IPS-11a (cell line): ENCODE data around the gene TNRC6C.

Experiments
- H3K4me3 ChIP-seq: one replicate; pipeline ENCODE4 v1.5.1; 2013; ENCODE audit warnings: low read depth, low read length, control low read depth

TNRC6C gene

DNA sequence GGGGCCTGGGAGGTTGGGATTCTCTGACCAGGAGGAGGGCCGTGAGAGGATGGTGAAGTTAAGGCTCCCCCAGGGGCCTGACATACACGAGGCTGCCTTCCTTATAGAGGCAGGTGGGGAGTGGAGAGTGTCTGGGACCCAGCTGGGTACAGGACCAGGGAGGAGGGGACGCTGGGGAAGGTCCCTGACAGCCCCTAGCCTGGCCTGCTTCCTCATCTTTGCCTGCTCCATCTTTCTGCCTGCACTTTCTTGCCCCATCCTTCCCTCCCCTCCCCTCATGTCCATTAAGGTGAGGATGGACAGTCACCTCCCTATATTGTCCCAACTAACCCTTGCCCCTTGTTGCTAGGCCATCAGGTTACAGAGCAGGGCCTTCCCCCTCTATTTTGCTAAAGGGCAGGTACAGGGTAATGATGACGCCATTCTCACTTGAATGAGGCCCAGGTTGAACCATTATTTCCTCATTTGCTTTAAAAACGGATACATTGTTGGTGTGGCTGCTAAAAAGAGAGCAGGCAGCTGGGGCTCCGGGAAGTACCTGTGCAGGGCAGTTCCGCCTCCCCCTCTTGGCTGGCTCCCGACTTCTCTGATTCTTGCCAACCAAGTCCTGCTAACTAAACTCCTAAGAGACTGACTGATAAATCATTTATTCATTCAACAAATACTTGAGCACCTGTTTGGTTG lies 189.0 kb downstream of the TNRC6C start:
- no peak overlapping the region for H3K4me3 ChIP-seq

DNA sequence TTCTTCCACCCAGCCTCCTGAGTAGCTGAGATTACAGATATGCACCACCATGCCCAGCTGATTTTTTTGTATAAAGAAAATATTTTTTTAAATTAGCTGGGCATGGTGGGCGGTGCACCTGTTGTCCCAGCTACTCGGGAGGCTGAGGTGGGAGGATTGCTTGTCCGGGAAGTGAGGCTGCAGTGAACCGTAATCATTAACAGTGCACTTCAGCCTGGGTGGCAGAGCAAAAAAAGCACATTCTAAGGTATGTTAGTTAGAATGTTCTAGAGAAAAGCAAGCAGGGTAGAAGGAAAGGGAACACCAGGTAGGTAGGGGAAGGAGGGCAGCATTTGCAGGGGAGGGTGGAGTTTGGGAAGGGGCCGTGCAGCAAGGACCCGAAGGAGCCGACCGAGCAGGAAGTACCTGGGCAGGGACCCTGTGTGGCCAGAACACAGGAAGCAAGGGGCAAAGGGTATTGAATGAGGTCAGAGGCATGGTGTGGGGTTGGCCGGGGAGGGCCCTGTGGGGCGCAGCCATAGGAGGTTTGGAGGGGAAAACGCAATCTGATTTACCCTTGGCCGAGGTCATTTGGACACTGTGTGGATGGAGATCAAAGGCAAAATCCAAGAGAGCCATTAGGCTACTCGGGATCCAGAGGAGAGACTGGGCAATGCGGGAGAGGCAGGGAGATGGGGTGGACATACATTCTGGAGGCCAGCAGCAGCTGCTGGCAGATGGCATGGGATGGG lies 189.9 kb downstream of the TNRC6C start:
- H3K4me3 ChIP-seq = no peak overlapping the region

DNA sequence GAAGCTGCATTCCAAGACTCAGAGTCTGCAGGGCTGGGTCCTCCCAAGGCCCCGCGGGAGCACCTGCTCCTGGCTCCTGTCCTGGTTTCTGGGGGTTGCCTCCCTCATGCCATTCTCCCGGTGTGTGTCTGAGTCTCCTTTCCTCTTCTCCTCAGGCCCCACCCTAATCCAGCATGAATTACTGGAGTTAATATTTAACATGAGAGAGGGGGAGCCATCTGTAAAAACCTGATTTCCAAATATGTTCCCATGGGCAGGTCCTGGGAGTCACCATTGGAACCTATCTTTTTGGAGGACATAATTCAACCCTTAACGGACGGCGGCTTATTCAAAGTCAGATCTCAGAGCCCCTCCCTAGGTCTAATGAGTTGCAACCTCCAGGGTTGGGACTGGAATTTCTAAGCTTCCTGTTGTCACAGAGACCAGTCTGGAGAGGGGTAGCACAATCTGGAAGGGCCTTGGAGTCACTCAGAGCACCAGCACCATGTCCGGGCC lies 193.1 kb downstream of the TNRC6C start:
- H3K4me3 ChIP-seq = no peak overlapping the region

DNA sequence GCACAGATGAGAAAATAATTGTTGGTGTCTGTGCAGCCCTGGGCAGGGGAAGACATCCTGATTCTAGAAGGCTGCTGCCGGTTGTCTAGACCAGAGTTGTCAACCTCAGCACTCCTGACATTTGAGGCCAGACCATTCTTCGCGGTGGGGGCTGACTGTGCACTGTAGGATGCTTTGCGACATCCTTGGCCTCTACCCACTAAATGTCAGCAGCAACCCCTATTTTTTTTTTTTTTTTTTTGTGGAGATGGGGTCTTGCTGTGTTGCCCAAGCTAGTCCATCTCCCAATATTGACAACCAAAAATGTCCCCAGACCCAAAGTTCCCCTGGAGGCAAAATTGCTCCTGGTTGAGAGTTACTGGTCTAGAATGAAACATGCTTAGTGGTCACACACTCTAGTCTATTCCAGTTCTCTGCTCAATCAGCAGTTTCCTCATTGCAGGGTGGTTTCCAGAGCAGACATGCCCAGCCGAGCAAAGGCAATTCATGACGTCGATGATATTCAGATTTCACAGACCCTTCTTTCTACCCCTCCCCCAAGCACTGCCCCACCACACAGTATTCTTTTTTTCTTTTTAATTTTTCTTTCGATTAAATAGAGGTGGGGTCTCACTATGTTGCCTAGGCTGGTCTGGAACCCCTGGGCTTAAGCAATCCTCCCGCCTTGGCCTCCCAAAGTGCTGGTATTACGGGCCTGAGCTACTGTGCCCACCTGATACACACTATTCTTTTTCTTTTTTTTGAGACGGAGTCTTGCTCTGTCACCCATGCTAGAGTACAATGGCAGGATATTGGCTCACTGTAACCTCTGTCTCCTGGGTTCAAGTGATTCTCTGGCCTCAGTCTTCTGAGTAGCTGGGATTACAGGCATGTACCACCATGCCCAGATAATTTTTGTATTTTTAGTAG lies 196.7 kb downstream of the TNRC6C start:
- H3K4me3 ChIP-seq = no peak overlapping the region
